AG08395 (cell line): ENCODE measurements around the gene KRTAP10-1.
A peak's percentile ranks its signal among the peaks of the same experiment; 100 is the strongest.
"Not testable (repeated sequence)": the region's sequence is repeated elsewhere in the genome, so short reads cannot be mapped to it uniquely, and the experiment has no call there.

Experiments
- DNase-seq: peaks from one replicate; pipeline ENCODE4 v3.0.0; 2012; ENCODE audit warnings: mixed read lengths, low spot score

The KRTAP10-1 gene

DNA sequence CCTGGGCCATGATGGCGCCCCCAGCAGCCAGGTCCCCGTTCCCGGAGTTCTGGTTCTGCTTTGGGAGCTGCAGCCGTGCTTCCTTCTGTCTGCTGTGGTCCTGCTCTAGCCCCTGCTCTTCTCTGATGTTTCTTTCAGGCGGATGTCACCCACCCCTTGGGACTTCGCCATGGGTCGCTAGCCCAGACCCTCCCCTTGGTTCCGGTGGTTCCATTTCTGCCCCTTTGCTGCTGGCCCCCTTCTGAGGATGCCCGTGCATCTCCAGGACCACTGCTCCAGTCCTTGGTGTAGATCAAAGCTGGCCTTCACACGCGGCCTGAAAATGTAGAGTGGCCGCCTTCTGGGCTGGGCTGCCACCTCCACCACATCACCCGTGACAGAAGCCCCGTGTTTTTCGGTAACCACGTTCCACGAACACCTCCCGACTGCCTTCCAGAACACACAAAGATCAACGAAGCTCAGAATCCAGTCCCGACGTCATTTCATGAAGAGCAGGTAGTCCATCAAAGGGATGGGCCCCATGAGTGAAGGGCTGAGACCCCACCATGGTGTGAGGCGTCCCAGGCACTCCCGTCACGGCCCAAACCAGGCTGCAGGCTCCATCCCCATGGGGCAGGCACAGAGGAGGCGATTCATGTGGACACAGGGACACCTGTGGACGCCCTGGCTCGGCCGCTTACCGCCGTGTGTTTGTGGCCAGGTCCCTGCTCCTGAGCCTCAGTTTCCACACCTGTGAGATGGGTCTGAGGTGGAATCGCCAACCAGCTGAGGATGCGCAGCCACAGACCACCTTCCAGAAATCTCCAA is 24.4 kb downstream of the KRTAP10-1 start:
- DNase-seq, result no peak

DNA sequence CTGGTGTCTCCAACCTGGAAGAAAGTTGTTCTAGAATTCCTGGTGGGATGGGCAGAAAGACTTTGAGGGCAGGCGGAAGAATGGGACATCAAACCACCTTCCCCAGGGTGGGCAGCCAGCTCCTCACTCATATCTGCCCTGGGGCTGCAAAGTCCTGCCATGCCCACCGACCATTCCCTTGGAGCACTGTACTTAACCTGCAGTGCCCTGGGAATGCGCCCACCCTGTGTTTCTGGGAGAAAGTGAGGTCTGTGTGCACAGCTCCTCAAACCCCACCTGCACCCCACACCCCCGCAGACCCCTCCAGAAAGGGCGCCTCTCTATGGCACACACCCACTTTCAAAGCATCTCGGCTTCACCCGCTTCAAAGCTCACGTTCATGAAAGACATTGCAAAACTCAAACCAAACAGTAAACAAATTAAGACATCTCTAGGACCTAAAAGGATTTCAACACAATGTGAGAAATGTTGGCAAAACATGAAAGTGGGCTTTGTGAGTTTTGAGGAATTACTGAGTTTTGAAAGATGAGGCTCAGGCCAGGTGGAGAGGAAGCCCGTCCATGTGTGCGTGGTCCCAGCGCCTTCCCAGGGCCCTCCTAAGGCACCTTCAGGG is 25.1 kb downstream of the KRTAP10-1 start:
- DNase-seq, result no peak

DNA sequence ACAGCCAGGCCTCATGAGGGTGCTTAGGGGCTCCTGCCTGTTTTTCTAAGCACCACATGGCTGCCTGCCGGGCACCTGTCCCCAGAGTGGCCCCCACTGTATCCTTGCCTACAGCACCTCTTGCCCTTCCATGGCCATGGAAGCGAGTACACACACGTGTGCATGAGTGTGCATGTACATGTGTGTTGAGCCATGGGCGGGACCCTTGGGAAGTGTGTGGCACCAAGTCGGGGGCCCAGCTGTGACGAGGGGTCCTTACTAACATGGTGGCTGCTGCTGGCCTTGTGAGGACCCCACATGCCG is 25.8 kb downstream of the KRTAP10-1 start:
- no peak for DNase-seq

DNA sequence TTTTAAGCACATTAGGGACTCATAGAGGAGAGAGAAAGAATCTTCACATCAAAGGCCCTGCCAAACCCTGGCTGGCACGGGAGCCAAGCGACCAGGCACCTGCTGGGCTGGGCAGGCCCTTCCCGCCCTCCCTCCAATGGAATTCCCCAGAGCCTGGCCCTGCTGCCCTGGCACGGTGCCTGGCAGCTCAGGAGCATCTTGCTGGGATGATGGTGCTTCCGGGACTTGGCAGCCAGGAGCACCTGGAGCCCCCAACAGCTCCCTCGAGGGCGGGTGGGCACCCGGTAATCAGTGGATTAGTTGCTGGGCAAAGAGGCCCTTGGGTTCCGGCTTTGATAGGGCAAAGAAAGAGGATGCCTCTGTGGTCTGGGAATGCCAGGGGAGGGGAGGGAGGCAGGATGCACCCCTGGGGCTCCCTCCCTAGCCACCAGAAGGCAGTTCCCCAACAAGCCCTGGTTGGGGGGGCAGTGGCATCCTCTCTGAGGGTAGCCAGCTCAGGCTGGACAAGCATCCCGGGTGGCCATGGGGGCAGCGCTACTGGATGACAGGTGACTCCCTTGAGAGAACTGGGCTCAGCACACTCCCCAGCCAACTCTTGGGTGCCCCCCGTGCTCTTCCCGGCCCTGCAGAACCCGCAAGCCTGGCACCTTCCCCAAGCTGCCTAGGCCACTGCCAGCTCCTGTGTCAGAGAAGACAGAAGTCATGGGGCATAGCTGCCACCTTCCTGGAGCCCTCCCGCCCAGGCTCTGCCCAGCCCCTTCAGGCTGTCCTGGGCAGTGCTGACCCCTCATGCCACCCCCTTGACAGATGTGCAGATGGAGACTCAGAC is 26.4 kb downstream of the KRTAP10-1 start:
- DNase-seq, result no peak

DNA sequence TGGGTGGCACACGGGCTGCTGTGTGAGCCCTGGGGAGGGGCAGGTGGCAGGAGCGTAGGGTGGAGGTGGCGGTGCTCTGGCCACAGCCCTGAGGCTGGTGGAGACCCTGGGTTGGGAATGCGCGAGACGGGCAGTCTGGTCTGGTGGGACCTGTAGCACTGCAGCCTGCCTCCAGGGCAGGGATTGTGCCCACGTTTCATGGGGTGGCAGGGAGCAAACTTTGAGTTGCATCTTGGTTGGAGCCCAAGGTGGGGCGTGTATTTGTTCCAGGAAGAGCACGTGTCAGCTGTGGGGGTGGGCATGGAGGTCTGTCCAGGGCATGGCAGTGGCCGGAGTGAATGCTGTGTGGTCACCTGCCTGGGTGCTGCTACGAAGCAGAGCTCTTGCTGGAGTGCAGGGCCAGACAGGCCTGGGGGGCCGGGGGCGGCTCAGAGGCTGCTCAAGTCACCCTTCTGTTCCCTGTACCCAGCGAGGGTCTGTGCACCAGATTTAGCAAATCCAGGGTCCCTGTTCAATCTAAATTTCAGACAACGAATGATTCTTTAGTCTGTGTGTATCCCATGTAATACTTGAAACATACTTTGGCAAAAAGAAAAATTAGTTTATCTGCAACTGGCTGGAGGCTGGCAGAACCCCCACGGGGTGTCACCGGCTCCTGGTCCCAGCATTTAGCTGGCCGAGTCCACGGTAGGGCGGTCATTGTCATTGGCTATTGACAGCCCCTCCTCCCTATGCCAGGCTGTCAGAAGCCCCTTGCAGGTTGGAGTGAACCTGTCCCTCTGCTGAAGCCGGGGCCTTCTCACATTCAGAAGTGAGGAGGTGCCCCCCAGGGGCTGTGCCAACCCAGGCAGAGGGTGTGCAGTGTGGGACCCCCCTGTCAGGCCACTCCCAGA is 27.3 kb downstream of the KRTAP10-1 start:
- no peak for DNase-seq

DNA sequence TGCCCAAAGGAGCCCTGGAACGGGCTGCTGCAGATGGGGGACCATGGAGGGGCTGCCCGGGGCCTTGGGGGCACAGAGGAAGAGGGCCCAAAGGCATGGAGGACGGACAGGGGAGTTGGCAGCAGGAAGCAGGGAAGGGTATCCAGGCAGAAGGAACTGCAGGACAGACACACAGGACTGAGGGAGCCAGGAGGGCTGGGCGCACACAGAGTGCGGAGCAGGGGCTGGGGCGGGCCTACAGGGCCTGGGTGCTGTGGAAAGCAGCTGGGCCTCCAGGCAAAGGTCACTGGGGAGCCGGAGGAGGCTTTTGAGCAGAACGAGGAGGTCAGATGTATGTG is 28.1 kb downstream of the KRTAP10-1 start:
- no peak for DNase-seq

DNA sequence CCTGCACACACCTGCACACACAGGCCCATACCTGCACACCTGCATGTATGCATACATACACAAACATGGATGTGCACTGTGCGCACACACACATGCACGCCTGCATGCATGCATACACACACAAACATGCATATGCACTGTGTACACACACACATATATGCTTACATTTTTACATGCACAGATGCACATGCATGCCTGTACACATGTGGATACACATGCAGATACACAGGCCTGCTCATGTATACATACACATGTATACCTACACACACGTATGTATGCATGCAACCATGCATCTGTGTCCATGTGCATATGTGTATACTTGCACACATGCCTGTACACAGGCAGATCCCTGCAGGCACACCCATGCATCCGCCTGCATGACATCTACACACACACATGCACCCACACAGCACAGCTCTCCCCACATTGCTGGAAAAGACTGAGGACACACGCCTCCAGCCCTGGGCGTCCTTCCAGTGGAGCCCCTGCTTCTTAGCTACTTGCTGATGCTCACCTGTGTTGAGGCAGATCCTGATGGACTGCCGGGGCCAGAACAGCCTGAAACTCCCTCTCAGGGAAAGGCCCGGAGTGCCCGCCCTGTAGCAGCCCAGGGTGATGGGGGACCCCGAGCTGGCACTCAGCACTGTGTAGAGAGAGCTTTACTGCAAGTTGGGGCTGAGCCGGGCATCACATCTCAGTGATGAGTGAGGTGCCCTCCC is 28.6 kb downstream of the KRTAP10-1 start:
- DNase-seq, result no peak

DNA sequence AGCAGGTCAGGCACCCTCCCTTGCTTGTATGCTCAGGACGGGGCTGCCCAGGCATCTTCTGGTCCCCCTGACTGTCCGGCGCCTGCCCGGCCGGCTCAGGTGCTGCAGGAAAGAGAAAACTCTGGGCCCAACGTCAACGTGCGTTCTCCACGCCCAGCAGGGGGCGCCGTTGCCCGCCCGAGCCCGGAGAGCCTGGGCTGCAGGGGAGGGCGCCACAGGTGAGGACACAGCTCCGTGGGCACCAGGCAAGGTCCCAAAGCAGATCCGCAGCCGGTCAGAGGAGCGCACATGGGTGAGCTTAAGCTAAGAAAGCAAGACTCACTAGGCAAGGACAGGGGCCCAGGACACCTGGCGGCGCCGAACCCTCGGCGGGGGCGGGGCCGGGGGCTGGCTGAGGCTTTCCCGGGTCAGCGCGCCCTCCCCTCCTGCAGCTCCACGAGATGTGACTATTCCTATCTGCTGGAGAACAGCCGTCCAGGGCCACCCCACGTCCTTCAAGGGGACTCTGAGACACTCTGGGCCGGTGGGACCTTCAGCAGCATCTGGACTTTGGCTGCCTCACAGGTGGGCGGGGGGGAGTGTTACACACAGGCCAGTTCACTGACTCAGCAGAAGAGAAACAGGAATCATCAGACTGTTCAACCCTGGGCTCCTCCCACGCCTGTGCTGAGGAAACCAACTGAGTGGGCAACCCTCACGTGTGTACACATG is 29.3 kb downstream of the KRTAP10-1 start:
- DNase-seq, result peak; percentile 46

DNA sequence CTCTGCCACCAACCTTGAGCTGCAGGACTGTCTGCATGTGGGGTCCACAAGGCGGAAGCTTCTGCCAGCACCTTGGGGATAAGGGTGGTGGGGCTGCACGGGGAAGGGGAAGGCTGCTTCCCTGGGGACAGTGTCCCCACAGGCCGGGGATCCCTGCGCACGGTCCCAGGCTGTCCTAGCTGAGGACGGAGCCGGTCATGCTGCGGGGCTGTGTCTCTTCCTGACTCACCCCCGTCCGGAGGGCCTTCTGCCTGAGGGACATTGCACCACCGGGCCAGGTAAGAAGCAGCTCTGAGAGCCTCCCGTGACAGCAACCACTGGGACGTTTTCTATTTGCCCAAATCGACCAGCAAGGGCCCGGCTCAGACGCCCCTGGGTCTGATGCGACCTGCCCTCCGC is 29.9 kb downstream of the KRTAP10-1 start:
- no peak for DNase-seq

DNA sequence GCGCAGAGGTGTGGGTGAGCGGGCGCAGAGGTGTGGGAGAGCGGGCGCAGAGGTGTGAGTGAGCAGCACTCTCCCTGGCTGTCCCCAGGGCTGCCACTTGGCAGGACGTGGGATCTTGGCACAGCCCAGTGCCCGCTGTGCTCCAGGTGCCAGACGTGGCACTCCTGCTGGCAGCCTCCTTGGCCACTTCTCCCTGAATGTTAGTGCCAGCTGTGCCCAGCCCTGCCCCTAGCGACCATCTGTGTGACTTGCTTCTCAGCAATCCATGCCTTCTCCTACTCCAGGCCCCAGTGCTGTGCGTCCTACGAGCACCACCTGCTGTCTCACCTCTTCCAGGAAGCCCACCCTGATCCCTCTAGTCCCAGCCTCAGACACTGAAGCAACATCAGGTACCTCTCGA is 30.5 kb downstream of the KRTAP10-1 start:
- peak; percentile 36 for DNase-seq

DNA sequence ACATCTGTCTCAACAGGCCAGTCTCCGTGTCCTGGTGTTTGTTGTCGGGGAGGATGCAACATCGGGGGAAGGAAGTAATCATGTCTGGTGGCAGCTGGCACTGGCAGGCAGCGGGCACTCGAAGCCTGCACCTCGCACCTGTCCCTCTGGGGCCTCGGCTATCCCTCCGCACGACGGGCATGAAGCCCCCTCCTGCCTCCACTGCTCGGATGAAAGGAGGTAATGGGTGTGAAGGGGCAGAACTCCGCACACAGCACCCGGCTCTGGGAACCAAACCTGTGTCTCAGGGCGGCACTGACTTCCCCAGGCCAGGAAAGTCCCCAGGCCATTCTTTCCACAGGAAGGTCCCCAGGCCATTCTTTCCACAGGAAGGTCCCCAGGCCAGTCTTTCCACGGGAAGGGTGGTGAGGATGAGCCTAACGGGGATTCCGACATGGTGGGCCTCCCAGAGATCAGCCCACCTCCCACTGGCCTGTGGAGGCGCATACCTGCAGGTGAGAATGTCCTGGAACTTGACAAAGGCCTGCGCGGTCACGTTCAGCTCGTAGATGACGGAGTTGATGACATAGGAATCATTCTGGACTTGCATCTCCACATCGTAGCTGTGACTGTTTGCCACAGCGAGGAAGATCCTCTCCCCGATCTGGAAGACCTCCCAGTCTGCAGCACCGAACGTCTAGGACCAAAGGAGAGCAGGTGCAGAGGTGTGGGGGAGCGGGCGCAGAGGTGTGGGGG is 31.1 kb downstream of the KRTAP10-1 start:
- DNase-seq, result no peak

DNA sequence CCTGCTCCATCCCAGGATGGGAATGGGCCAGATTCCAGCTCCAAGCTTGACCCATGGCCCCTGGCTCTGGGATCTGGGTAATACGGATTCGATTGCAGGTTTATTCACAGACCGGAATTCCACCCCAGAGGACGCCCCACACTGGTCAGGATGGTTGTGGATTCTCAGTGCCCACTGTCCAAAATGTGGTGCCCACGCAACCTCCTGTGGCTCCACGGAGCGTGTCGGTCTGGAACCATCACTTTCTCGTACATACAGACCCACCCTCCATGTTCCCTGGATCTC is 31.6 kb downstream of the KRTAP10-1 start:
- DNase-seq, result no peak

DNA sequence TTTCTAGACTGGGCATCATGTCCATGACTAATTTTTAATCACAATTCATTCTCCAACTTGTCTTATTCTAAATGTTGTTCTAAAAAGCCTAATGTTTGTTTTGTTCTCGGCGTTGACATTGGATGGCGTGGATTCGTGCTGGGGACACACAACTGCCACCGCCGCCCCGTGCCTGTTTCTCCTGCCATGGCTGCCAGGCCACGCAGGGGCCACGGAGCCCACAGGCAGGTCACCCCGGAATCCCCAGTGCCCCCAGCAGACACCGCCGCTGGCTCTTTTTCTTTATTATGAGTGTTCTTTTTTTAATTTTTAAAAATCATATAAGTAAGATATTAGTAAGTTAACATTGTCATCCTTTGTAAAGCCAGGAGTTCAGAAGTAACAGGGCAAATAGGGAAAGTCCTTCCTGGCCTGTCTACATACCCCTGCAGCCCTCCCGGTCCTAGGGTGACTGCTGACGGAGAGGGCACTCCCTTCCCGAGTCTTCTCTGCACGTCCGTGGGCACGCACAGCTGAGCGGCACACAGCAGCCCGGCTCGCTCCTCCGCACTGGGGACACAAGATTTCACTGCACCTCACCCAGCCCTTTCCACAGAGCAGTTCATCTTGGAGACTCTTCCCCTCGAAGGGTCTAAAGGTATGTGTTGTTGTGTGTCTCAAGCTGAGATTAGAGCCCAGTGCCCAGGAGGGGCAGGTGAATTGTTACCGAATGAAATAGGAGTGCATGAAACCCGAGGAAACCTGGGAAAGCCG is 32.1 kb downstream of the KRTAP10-1 start:
- DNase-seq, result no peak

DNA sequence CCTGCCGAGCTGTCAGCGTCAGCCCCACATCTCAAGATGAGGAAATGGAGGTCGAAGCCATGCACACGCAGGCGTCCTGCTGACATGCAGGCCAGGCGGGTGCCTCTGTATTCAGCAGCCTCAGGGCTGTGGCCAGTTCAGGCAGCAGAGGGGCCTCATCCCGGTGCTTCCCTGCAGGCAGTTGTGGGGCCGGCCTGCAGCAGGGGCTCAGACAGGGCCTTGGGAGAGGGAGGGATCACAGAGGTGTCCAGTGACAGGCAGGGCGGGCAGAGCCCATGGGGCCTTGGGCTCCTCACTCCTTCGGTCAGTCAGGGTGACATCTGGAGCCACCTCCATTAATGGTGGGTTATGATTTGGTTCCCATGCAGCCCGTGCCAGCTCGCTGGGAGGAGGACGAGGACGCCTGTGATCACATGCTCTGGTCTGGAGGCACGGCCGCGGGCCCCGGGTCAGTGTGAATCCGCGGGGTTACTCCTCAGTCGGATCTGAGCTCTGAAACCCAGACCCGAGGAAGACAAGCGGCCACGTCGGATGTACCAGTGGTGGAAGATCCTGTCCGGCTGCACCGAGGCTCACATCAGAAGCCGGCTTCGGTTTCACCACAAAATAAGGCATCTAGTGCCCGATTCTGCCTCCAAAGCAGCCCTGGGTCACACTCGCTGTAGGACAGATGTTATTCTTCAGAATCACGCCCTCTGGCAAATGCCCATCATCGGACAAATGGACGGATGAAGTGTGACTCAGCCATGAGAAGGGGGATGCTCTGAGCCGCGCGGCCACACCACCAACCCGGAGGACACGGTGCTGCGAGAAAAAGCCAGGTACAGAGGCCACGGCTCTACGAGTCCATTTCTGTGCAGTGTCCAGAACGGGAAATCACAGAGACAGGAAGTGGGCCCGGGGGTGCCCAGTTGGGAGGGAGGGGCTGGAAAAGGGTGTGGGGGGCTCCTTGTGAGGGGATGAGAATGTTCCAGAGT is 33.4 kb downstream of the KRTAP10-1 start:
- no peak for DNase-seq

DNA sequence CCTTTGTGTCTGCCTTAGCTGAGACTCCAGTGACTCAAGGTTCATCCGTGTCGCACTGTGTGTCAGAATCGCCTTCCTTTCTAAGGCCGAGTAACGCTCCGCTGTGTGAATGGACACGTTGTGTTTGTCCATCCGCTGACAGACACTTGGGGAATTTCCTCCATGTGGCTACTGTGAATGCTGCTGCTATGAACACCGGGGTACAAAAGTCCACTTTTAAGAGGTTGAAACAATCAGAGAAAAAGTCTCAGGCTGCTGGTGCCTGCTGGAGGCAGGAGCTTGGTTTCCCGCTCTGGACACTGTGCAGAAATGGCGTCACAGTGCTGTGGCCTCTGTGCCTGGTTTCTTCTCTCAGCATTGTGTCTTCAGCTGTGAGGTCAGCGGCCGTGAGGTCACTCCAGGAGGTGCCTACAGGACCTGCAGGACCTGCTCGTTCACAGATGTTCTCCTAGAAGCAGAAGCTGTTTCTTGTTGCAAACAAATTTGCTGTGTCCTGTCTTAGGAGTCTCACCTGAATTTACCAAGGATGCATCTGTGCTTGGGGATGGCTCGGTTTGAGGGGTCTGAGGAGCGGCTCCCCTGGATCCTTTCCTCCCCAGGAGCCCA is 34.2 kb downstream of the KRTAP10-1 start:
- no peak for DNase-seq

DNA sequence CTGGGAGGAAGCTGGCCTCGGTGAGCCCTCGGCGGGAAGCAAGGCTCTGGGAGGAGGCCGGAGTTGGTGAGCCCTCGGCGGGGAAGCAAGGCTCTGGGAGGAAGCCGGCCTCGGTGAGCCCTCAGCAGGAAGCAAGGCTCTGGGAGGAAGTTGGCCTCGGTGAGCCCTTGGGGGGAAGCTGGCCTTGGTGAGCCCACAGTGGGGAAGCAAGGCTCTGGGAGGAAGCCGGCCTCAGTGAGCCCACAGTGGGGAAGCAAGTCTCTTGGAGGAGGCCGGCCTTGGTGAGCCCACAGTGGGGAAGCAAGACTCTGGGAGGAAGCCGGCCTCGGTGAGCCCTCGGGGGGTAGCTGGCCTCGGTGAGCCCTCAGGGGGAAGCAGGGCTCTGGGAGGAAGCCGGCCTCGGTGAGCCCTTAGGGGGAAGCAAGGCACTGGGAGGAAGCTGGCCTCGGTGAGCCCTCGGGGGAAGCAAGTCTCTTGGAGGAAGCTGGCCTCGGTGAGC is 36.0 kb downstream of the KRTAP10-1 start:
- no peak for DNase-seq

DNA sequence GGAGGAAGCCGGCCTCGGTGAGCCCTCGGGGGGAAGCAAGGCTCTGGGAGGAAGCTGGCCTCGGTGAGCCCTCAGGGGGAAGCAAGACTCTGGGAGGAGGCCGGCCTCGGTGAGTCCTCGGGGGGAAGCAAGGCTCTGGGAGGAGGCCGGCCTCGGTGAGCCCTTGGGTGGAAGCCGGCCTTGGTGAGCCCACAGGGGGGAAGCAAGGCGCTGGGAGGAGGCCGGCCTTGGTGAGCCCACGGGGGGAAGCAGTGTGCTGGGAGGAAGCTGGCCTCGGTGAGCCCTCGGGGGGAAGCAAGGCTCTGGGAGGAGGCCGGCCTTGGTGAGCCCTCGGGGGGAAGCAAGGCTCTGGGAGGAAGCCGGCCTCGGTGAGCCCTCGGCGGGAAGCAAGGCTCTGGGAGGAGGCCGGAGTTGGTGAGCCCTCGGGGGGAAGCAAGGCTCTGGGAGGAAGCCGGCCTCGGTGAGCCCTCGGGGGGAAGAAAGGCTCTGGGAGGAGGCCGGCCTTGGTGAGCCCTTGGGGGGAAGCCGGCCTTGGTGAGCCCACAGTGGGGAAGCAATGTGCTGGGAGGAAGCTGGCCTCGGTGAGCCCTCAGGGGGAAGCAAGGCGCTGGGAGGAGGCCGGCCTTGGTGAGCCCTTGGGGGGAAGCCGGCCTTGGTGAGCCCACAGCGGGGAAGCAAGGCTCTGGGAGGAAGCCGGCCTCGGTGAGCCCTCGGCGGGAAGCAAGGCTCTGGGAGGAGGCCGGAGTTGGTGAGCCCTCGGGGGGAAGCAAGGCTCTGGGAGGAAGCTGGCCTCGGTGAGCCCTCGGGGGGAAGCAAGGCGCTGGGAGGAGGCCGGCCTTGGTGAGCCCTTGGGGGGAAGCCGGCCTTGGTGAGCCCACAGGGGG is 36.7 kb downstream of the KRTAP10-1 start:
- DNase-seq, result not testable (repeated sequence)
